SK-N-SH (cell line): ENCODE results near the gene ARL14EPL.

ENCODE experiments used
- REST ChIP-seq: IDR thresholded peaks from 2 replicates; pipeline ENCODE4 v1.6.1; 2012; ENCODE audit warnings: mild to moderate bottlenecking, low read depth, low read length, moderate library complexity
- USF2 ChIP-seq: fragments of 150-350 bp; IDR thresholded peaks from 2 replicates; pipeline ENCODE4 v1.6.1; 2017; ENCODE audit warnings: antibody characterized with exemption, low read length, low read depth, borderline replicate concordance

GRCh38 chr5:116075191-116075831 is 43.0 kb downstream of the ARL14EPL start:
- no peak for TF ChIP-seq USF2
- no peak for TF ChIP-seq REST
